Subcutaneous abdominal adipose tissue (tissue), 5 donors: Measurements from ENCODE around the gene B9D1.

Experiments
- H3K27ac ChIP-seq: one replicate; pipeline ENCODE4 v1.7.0; 2013; ENCODE audit warnings: low read depth, mild to moderate bottlenecking, inconsistent platforms, low read length, moderate library complexity
- H3K27me3 ChIP-seq, 5 donors: one replicate each; pipeline ENCODE4 v1.7.0; 2013; ENCODE audit warnings: low read length in 5 of 5, inconsistent platforms in 1 of 5; ENCODE audit not compliant: control insufficient read depth in 5 of 5, insufficient read depth in 4 of 5
- H3K36me3 ChIP-seq, 5 donors: one replicate each; pipeline ENCODE4 v1.7.0; 2013; ENCODE audit warnings: low read length in 5 of 5; ENCODE audit not compliant: control insufficient read depth in 5 of 5, insufficient read depth in 5 of 5
- H3K4me1 ChIP-seq, 5 donors: one replicate each; pipeline ENCODE4 v1.7.0; 2013; ENCODE audit warnings: low read length in 5 of 5, mild to moderate bottlenecking in 3 of 5, moderate library complexity in 1 of 5; ENCODE audit not compliant: control insufficient read depth in 5 of 5, insufficient read depth in 5 of 5
- H3K4me3 ChIP-seq, 5 donors: one replicate each; pipeline ENCODE4 v1.7.0; 2013; ENCODE audit warnings: low read length in 5 of 5, low read depth in 1 of 5
- H3K9ac ChIP-seq, 5 donors: one replicate each; pipeline ENCODE4 v1.7.0; 2013; ENCODE audit warnings: low read length in 5 of 5, mild to moderate bottlenecking in 4 of 5, moderate library complexity in 3 of 5
- H3K9me3 ChIP-seq, 5 donors: one replicate each; pipeline ENCODE4 v1.7.0; 2013; ENCODE audit warnings: low read length in 5 of 5; ENCODE audit not compliant: control insufficient read depth in 5 of 5
- donor health status: healthy.
- donor health status: healthy.
- donor health status: healthy.
- donor health status: healthy.
- donor health status: healthy.

B9D1 gene, protein sequence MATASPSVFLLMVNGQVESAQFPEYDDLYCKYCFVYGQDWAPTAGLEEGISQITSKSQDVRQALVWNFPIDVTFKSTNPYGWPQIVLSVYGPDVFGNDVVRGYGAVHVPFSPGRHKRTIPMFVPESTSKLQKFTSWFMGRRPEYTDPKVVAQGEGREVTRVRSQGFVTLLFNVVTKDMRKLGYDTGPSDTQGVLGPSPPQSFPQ

GRCh38 chr17:19362277-19363113, at the start of gene B9D1:
Gene B9D1, minus strand, starts transcription at chr17:19362723. Its CDS starts 154 bp downstream, at chr17:19362569.
- H3K27ac ChIP-seq, result peak within 1 kb of the TSS; percentile 67
- peaks cover 2 to 19% (median 15%) of the 10 kb centered on the region in 5 donors for H3K4me1 ChIP-seq
- H3K4me3 ChIP-seq, result peak within 1 kb of the TSS; percentile 62 to 87 (median 82)
- peaks cover 0 to 3% (median 0%) of the 10 kb centered on the region in 5 donors for H3K36me3 ChIP-seq
- H3K9me3 ChIP-seq, result no peaks in the 10 kb centered on the region
- H3K9ac ChIP-seq, result peak within 1 kb of the TSS in 3 of 5 donors; percentile 56 to 77 (median 60)
- H3K27me3 ChIP-seq, result no peaks in the 10 kb centered on the region

DNA sequence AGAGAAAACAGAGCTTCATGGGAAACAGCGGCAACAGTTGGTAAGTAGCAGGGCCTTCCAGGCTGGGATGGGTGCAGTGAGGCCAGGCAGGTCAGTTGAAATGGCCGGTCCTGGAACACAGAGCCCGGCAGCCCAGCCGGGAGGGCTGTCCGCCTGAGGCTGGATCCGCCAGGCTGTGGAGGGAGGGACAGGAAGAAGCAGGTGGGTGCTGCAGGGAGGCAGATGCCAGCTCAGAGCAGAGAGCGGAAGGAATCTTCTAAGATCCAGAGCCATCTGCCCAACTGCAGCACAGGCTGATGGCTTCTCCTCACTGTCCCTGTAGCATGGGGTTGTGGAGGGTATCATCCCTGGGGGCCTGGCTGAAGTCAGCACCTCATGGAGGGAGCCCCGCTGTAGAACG, 49.1 kb upstream of the B9D1 start:
- peak overlapping the region in 1 of 5 donors; percentile 33 for H3K4me3 ChIP-seq
- H3K36me3 ChIP-seq, result no peaks in the 10 kb centered on the region
- H3K27me3 ChIP-seq, result peaks cover 0 to 10% (median 3%) of the 10 kb centered on the region in 5 donors
- no peaks in the 10 kb centered on the region for H3K9me3 ChIP-seq
- H3K27ac ChIP-seq, result no peak overlapping the region
- peak overlapping the region in 1 of 5 donors; percentile 13 for H3K9ac ChIP-seq
- peaks cover 0 to 13% (median 0%) of the 10 kb centered on the region in 5 donors for H3K4me1 ChIP-seq

DNA sequence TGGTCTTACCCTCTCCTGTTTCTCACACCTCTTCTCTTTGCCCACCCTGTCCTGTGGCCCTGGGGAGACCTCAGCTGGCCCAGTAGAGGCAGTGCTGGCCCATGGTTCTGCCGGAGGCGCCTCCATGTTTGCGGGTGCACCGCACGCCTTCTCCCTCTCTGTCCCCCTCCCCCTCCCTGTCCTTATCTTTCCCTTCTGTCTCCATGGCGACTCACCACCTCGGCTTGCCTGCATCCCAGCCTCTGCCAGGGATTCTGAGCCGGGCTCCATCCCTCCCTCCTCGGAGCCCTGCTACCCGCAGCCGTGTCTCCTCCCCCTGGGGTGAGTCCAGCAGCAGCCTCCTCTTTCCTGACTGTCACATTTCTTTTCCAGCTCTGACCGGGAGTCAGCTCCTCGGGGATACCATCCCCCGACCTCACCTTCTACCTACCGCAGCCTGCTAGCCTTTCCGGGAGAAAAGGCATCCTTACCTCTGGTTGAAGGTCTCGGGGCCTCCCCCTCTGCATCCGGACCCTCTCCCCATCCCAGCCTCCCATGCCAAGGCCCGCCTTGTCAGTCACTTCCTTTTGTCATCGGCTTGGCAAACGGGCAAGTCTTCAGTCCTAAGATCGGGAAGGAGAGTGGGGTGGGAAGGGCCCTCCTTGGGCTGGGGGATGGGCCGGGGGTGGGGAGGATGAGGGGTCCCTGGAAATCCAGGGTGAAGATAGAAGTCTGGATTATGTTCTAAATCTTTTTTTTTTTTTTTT, 48.5 kb upstream of the B9D1 start, which contains the start of gene RNF112:
RNF112 (plus strand) TSS at position 358 of the 746 bp plus-strand sequence; CDS start at position 535, 177 bp downstream.
- no peaks in the 10 kb centered on the region for H3K9me3 ChIP-seq
- H3K4me3 ChIP-seq, result peak within 1 kb of the TSS in 2 of 5 donors; percentile 34 to 58
- H3K9ac ChIP-seq, result peak within 1 kb of the TSS in 1 of 5 donors; percentile 13
- H3K27ac ChIP-seq, result no peak within 1 kb of the TSS
- no peaks in the 10 kb centered on the region for H3K36me3 ChIP-seq
- peaks cover 0 to 13% (median 0%) of the 10 kb centered on the region in 5 donors for H3K4me1 ChIP-seq
- H3K27me3 ChIP-seq, result peaks cover 0 to 10% (median 3%) of the 10 kb centered on the region in 5 donors

GRCh38 chr17:19410091-19410490, 47.6 kb upstream of the B9D1 start:
- Histone ChIP-seq H3K27ac (no peak overlapping the region), H3K4me1 (peaks cover 0 to 13% (median 0%) of the 10 kb centered on the region in 5 donors), H3K9me3 (no peaks in the 10 kb centered on the region), H3K4me3 (no peak overlapping the region), H3K9ac (no peak overlapping the region), H3K36me3 (no peaks in the 10 kb centered on the region), H3K27me3 (peaks cover 0 to 7% (median 3%) of the 10 kb centered on the region in 5 donors)

GRCh38 chr17:19409509-19409908, 47.0 kb upstream of the B9D1 start:
- no peak overlapping the region for H3K27ac ChIP-seq
- H3K4me3 ChIP-seq, result no peak overlapping the region

DNA sequence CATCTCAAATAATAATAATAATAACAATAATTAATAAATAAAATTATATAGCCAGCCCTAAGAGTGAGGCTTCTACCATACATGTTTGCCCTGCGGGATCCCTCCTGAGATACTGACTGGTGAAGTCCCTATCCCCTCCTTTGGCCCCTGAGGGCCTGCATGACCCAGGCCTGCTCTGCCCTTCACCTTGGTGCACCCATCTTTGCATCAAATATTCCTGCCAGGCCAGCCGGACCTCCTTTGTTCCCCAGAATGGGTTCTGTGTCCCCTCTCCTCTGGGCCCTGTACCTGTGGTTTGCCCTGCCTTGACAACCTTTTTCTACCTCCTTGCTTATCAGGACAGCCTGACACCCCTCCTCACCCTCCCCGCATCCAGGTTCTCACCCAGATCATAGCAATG, 46.5 kb upstream of the B9D1 start:
- H3K9ac ChIP-seq, result no peak overlapping the region
- no peaks in the 10 kb centered on the region for H3K36me3 ChIP-seq
- H3K27ac ChIP-seq, result no peak overlapping the region
- peaks cover 0 to 7% (median 3%) of the 10 kb centered on the region in 5 donors for H3K27me3 ChIP-seq
- H3K9me3 ChIP-seq, result no peaks in the 10 kb centered on the region
- peaks cover 0 to 13% (median 0%) of the 10 kb centered on the region in 5 donors for H3K4me1 ChIP-seq
- no peak overlapping the region for H3K4me3 ChIP-seq

More at GRCh38 chr17:19409509-19409908, 47.0 kb upstream of the B9D1 start:
- no peak overlapping the region for H3K9ac ChIP-seq
- H3K36me3 ChIP-seq, result no peaks in the 10 kb centered on the region
- peaks cover 0 to 13% (median 0%) of the 10 kb centered on the region in 5 donors for H3K4me1 ChIP-seq
- H3K27me3 ChIP-seq, result peaks cover 0 to 7% (median 3%) of the 10 kb centered on the region in 5 donors
- no peaks in the 10 kb centered on the region for H3K9me3 ChIP-seq

- no peaks in the 10 kb centered on the region for H3K9me3 ChIP-seq
- H3K9ac ChIP-seq, result no peak overlapping the region
- no peaks in the 10 kb centered on the region for H3K36me3 ChIP-seq
- H3K27me3 ChIP-seq, result peaks cover 0 to 4% (median 3%) of the 10 kb centered on the region in 5 donors
- H3K4me1 ChIP-seq, result peaks cover 0 to 13% (median 0%) of the 10 kb centered on the region in 5 donors
- no peak overlapping the region for H3K27ac ChIP-seq
- no peak overlapping the region for H3K4me3 ChIP-seq
Observed at GRCh38 chr17:19408346-19408710, 45.8 kb upstream of the B9D1 start.

GRCh38 chr17:19407601-19408345, 45.2 kb upstream of the B9D1 start:
- Histone ChIP-seq H3K27me3 (peaks cover 0 to 4% (median 3%) of the 10 kb centered on the region in 5 donors), H3K4me3 (no peak overlapping the region), H3K27ac (no peak overlapping the region), H3K9me3 (no peaks in the 10 kb centered on the region), H3K36me3 (no peaks in the 10 kb centered on the region), H3K9ac (no peak overlapping the region), H3K4me1 (peaks cover 0 to 13% (median 0%) of the 10 kb centered on the region in 5 donors)

DNA sequence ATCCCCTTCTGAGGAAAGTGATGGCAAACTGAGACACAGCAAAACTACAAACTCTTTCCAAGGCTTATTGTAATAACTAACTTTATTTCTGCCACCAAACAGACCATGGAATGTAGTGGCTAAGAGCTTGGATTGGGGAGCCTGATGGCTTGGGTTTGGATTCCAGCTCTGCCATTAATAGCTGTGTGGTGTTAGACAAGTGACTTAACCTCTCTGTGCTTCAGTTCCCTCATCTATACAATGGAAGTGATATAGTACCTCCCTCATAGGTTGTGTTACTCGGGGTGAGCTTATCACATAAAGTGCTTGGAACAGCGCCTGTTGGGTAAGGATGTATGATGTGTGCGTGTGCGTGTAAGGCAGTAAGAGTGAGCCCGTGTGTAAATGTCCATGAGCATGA, 42.6 kb upstream of the B9D1 start:
- no peak overlapping the region for H3K4me3 ChIP-seq
- no peak overlapping the region for H3K9ac ChIP-seq
- no peaks in the 10 kb centered on the region for H3K36me3 ChIP-seq
- no peak overlapping the region for H3K27ac ChIP-seq
- no peaks in the 10 kb centered on the region for H3K27me3 ChIP-seq
- H3K9me3 ChIP-seq, result no peaks in the 10 kb centered on the region
- peaks cover 0 to 6% (median 1%) of the 10 kb centered on the region in 5 donors for H3K4me1 ChIP-seq
